ENCODE measurements around the gene SLC35F4. TPM values are rescaled to one million over a fixed set of nuclear protein-coding genes. Genes with fewer than 3 reads are reported as not detected.

SLC35F4 gene
- total RNA-seq, 2 experiments from 2014 or later = not detected

DNA sequence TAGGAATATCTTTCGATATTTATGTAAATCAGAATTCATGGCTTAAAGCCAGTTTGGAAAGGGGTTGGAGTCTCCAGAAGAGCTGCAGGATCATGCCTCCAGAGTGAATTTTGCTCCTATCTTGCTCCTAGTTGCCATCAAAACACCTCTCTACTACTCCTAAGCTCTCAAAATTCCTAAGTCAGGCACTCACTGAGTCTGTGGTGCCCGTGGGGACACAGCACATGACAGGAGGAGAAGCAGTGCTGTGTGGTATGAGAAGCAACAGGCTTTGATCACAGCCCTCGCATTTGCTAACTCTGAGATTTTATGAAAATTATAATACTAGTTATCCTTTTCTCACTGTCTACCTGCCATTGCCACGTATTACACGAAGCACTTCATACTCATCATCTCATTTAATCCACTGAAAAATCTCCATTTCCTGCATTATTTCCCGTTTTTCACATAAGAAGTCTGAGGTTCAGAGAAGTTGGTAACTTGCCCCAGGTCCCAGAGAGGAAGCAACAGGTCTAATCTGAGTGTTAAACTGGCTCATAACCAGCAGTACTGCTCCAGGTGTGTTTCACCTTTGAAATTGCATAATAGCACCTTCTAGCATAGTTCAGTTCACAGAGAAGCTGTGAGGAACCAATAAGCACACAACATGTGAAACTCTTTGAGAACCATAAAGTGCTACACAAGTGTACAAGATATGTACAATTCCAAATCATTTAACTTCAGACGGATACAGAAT is 33.1 kb upstream of the SLC35F4 start:
- POLR2A ChIA-PET = no interaction called here

DNA sequence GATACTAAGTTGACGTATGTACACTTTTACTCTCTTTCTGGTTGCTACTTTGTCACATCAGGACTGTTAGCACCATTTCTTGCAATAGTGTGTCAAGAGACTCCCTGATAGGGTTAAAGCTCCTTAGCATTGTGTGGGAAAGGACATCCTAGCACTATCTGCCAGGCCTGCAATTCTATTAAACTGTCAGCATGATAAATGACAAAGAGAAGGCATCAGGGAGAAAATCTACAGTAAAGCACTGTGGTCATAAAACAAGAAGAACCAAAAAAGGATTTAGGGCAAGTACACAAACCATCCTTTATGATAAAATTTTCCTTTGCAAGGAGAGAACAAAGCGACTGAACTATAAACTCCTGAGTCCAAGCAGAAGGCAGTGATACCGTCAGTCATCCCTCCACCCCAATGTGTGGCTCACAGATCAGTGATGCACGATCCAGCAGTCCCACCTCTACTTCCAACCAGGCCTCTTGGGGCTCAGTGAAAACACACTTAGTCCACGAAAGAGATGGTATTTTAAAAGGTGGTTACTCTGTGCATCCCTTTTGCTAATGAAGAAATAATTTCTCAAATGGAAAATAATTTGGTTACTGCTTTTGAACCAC is 31.4 kb upstream of the SLC35F4 start:
- no peaks in the 10 kb centered on the region for H3K4me1 ChIP-seq (ENCODE audit: insufficient read depth, low read length)

More for the DNA sequence above, 33.1 kb upstream of the SLC35F4 start:
- no peak for ATAC-seq (ENCODE audit: poor library complexity)
- CTCF ChIA-PET = no interaction called here
- Mint-ChIP-seq H3K36me3 (ENCODE audit: low read depth) (no peaks in the 10 kb centered on the region), H3K27me3 (peaks cover 5% of the 10 kb centered on the region), H3K4me1 (ENCODE audit: low read depth) (no peaks in the 10 kb centered on the region), H3K4me3 (no peak overlapping the region), H3K27ac (no peak overlapping the region), H3K9me3 (no peaks in the 10 kb centered on the region)
- intact Hi-C loops (cut with DNase I, micrococcal nuclease) = no loop called here
- no peak for DNase-seq
- no peaks in the 10 kb centered on the region for H3K4me1 ChIP-seq (ENCODE audit: insufficient read depth, low read length)
- no peaks in the 10 kb centered on the region for H3K36me3 ChIP-seq (ENCODE audit: insufficient read depth, low read length)
- no peak overlapping the region for H3K4me3 ChIP-seq (ENCODE audit: low read length)
- H3K27me3 ChIP-seq (ENCODE audit: control insufficient read depth in 1 of 2, insufficient read depth in 2 of 2, low read length in 2 of 2) = peaks cover 0 to 2% of the 10 kb centered on the region in 2 experiments
- no peak overlapping the region for H3K27ac ChIP-seq (ENCODE audit: low read depth in 1 of 2, low read length in 2 of 2)
- no peak for TF ChIP-seq CTCF (IDR thresholded peaks at IDR 0.05)
- H3K9me3 ChIP-seq (ENCODE audit: control insufficient read depth in 1 of 2, insufficient read depth in 1 of 2, low read length in 2 of 2) = no peaks in the 10 kb centered on the region

GRCh38 chr14:57889245-57889644 is 23.4 kb upstream of the SLC35F4 start:
- TF ChIP-seq CTCF (IDR thresholded peaks at IDR 0.05) = no peak
- intact Hi-C loops (cut with DNase I, micrococcal nuclease) = no loop called here
- DNase-seq (no peak), ATAC-seq (ENCODE audit: poor library complexity) (no peak)
- POLR2A ChIA-PET = no interaction called here
- Mint-ChIP-seq H3K36me3 (ENCODE audit: low read depth) (no peaks in the 10 kb centered on the region), H3K4me3 (no peak overlapping the region), H3K27me3 (peaks cover 6% of the 10 kb centered on the region), H3K4me1 (ENCODE audit: low read depth) (no peaks in the 10 kb centered on the region), H3K27ac (no peak overlapping the region), H3K9me3 (no peaks in the 10 kb centered on the region)
- no peaks in the 10 kb centered on the region for H3K9me3 ChIP-seq (ENCODE audit: control insufficient read depth in 1 of 2, insufficient read depth in 1 of 2, low read length in 2 of 2)
- no peak overlapping the region for H3K27ac ChIP-seq (ENCODE audit: low read depth in 1 of 2, low read length in 2 of 2)
- no peaks in the 10 kb centered on the region for H3K36me3 ChIP-seq (ENCODE audit: insufficient read depth, low read length)
- CTCF ChIA-PET = no interaction called here
- H3K4me1 ChIP-seq (ENCODE audit: insufficient read depth, low read length) = no peaks in the 10 kb centered on the region
- H3K4me3 ChIP-seq (ENCODE audit: low read length) = no peak overlapping the region
- no peaks in the 10 kb centered on the region for H3K27me3 ChIP-seq (ENCODE audit: control insufficient read depth in 1 of 2, insufficient read depth in 2 of 2, low read length in 2 of 2)

More for the DNA sequence above, 31.4 kb upstream of the SLC35F4 start:
- CTCF ChIA-PET = no interaction called here
- TF ChIP-seq CTCF (IDR thresholded peaks at IDR 0.05) = no peak
- POLR2A ChIA-PET = no interaction called here
- no peaks in the 10 kb centered on the region for H3K9me3 ChIP-seq (ENCODE audit: control insufficient read depth in 1 of 2, insufficient read depth in 1 of 2, low read length in 2 of 2)
- H3K4me1 Mint-ChIP-seq (ENCODE audit: low read depth) = no peaks in the 10 kb centered on the region
- peaks cover 5% of the 10 kb centered on the region for H3K27me3 Mint-ChIP-seq
- H3K27me3 ChIP-seq (ENCODE audit: control insufficient read depth in 1 of 2, insufficient read depth in 2 of 2, low read length in 2 of 2) = peaks cover 0 to 2% of the 10 kb centered on the region in 2 experiments
- DNase-seq (no peak), ATAC-seq (ENCODE audit: poor library complexity) (no peak)
- no peak overlapping the region for H3K27ac ChIP-seq (ENCODE audit: low read depth in 1 of 2, low read length in 2 of 2)
- no peak overlapping the region for H3K4me3 ChIP-seq (ENCODE audit: low read length)
- intact Hi-C loops (cut with DNase I, micrococcal nuclease) = no loop called here
- no peaks in the 10 kb centered on the region for H3K36me3 Mint-ChIP-seq (ENCODE audit: low read depth)
- no peak overlapping the region for H3K27ac Mint-ChIP-seq
- H3K4me3 Mint-ChIP-seq = no peak overlapping the region
- no peaks in the 10 kb centered on the region for H3K36me3 ChIP-seq (ENCODE audit: insufficient read depth, low read length)
- H3K9me3 Mint-ChIP-seq = no peaks in the 10 kb centered on the region
